Amniotic stem cell (primary cell): ENCODE data around the gene CENPT.

ENCODE experiments used
- DNase-seq: peaks from one replicate; lab custom pipeline; 2025; lab: John Stamatoyannopoulos, UW

Gene CENPT

DNA sequence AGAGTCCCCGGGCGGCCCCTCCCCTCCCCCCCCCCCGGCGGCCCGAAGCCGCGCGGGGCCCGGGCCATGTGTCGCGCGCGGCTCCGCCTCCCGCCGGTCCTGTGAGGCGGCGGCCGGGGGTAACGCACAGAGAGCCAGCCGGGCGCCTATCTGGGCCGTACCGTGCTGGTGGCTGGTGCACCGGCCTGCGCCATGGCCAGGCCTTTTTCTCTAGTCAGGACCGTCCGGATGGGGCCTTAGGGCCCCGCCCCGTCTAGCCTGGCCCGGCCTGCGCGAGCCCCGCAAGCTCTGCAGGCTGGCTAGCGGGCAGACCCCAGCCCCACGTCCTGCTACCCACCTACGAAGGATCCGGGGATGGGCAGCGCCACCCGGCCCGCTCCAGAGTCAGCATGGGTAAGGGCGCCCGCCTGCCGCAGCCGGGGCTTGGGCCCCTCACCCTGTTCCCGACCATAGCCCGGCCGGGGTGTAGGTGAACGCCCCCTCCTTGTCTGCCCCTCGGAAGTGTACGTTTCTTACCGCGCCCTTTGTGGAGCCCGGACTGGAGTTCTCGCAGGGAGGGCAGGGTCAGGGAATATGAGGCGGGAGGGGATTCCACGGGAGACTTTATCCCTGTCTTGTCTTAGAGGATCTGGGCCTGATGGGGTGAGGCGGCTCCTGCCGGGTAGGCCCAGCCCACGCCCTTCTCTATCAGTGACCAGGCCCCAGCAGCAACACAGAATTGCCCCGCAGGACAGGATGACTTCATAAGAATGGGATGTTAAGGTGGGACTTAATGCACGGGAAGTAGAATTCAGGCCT, at the start of gene CENPT:
CENPT (minus strand) TSS at position 630 of the 798 bp plus-strand sequence. CDS start 13,834 bp downstream, outside the sequence.
- peak; percentile 57 for DNase-seq

DNA sequence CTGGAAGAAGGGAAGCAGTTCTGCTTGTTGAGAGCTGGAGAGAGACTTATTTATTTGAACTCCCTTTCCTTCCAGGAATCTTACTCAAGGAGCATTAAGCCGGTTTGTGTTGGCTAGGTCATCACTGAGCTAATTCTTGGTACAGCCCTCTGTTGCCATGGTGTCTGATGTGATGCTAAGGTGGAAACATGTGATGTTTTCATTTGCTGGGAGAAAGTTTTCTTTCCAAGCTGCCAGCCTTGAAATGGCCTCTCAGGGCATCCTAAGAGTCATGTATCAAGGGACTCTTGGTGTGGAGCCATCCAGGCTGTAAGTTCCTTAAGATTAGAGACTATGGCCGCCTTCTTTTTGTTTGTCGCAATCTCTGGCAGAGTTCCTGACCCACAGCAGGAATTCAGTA, 49.7 kb upstream of the CENPT start:
- DNase-seq: no peak

DNA sequence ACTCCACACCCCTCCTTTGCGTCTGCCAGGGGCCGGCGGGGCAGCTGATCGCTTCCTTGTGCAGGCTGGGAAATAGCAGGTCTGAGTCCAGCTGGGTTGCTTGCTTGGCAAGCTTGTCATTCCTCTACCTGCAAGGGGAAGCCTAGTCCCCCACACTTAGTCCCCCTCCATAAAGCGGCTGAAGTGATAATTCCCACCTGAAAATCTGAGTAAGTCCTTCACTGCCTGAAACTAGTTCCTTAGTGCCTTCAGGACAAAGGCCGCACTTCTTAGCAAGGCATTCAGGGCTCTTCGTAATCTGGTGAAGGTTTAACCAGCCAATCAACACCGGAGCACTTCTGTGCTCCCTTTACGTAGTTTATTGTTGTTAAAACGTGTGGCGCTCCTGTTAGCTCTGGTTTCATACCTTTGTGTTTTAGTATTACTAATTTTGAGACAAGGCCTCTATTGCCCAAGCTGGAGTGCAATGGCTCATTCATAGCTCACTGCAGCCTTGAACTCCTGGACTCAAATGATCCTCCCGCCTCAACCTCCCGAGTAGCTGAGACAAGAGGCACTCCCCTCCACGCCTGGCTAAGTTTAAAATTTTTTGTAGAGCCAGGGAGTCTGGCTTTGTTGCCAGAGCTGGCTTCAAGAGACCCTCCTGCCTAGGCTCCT, 46.4 kb upstream of the CENPT start:
- DNase-seq: no peak

DNA sequence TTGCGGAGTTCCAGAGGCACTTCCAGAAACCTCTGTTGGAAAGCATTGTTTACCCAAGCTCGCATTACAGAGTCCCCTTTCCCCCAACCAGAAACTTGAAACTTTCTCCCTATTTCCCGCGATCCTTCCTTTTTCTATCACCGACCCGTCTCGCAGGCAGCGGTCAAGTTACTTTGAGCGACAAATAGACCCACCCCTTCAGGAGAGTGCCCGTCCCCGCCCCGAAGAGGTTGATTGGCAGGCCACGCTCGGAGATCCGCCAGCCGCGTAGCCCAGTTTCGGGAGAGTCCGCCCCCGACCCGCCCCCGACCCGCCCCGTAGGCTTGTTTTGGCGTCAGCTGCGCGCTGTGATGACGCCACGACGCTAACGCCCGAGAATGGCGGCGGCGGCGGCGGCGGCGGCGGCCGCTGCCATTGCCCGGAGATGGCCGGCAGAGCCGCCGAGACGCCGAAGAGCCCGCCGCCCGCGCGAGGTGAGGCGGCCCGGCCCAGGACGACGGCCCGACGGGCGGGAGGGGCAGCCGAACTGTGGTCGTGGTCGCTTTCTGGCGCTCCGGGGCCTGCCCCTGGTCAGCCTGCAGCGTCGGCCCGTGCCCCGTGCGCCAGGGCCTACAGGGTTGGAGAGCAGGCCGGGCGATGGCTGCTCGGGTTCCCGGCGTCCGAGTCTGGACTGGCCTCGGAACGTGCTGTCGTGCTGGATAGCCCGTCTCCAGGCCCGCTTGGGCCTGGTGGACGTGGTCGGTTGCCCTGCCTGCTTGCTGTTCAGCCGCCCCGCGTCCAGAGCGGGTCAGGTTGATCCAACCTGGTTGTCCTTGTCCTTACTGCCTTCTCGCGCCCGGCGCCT, 45.6 kb upstream of the CENPT start, which contains the start of gene PSKH1:
PSKH1 (plus strand) TSS at position 356 of the 844 bp plus-strand sequence. CDS start 15,496 bp downstream, outside the sequence.
- peak; percentile 93 for DNase-seq

DNA sequence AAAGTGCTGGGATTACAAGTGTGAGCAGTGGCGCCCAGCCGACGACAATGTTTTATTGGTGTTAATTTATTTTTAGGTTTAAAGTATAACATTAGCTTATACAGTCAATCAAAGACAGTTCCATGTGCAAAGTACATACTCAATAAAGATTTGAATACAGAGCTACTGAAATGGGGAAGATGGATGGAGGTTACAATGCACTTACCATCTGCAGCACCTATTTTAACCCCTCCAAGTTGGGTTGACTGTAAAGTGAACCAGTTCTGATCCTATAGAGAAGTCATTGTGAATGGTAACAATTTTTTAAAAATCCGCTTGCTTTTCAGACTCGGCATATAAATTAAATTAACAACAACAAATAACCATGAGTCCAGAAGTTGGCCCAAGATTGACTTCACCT, 44.9 kb upstream of the CENPT start:
- DNase-seq: no peak

DNA sequence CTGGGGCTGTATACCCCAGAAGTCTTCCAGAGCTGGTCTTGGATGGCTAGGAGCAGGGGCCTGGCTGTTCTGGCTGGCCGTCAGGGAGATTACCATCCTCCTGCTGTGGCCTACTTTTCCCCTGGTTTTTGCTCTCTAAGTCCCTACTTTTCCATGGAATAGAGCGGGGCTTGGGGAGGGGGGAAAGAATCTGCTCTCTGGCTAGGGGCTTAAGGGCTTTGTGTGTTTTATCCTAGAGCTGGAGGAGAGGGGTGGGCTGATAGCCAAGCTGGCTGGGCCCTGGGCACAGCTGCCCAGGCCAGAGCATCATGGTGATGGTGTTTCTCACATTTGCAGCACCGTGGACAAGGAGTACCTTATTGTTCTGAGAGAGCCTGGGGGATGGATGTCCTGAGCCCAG, 40.8 kb upstream of the CENPT start:
- DNase-seq: no peak

GRCh38 chr16:67886387-67886786, 38.9 kb upstream of the CENPT start:
- no peak for DNase-seq

DNA sequence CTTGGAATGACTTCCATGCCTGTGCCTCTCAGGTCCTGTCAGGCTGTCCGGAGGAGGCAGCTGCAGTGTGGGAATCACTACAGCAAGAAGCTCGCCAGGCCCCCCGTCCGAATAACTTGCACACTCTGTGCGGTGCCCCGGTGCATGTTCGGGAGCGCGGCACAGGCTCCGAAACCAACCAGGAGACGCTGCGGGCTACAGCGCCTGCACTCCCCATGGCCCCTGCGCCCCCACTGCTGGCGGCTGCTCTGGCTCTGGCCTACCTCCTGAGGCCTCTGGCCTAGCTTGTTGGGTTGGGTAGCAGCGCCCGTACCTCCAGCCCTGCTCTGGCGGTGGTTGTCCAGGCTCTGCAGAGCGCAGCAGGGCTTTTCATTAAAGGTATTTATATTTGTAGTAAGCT, 38.5 kb upstream of the CENPT start:
- no peak for DNase-seq

DNA sequence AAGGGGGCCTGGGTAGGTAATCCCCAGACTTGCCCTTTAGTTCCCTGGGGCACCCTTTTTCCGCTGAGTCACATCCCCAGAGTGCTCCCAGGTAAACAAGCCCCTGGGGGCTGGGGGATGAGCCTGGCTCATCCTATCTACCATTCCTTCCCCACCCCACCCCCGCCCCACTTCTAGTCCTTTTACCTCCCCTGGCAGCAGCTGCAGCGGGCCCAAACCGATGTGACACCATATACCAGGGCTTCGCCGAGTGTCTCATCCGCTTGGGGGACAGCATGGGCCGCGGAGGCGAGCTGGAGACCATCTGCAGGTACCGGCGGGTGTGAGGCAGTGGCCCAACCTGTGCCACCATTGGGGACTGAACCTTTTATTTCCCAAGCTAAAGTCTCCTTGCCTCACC, 38.1 kb upstream of the CENPT start:
- DNase-seq: no peak

- peak; percentile 49 for DNase-seq
Observed at GRCh38 chr16:67884684-67885083, 37.2 kb upstream of the CENPT start, which contains the start of gene NRN1L. Gene NRN1L (plus strand): TSS chr16:67884885. CDS start chr16:67884904, 19 bp downstream.

DNA sequence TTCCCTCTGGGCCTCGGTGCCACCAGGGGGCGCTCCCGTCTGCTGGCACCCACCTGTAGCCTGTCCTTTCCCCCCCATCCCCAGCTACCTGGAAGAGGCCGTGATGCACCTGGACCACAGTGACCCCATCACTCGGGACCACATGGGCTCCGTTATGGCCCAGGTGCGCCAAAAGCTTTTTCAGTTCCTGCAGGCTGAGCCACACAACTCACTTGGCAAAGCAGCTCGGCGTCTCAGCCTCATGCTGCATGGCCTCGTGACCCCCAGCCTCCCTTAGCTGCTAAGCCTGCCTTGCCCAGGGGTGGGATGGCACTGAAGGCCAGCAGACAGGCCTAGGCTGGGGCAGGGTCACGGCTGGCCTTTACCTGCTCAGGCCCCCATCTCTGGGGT, 36.4 kb upstream of the CENPT start:
- DNase-seq: no peak

DNA sequence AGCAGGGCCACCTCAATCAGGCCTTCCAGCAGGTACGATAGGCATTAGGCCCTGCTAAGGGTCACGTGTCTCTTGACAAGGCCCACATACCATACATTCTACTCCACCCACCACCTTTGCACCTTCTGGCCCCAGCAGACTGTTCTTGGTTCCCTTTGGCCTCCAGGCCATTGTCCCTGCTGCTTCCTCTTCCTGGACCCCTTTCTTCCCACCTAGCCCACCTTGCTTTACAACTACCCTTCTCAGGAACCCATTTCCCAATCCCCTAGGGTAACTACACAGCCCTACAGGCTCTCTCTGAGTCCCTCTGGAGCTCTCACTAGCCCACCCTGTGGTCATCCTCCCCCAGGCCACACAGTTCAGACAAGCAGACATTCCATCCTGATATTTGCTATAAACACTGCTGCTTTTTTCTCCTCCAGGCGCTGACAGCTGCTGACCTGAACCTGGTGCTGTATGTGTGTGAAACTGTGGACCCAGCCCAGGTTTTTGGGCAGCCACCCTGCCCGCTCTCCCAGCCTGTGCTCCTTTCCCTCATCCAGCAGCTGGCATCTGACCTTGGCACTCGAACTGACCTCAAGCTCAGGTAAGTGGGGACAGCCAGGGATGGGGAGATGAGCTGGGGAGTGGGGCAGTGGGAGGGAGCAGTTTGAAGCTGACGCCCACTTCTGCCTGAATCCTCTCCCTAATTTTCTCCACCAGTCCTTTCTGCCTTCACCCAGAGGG, 35.8 kb upstream of the CENPT start:
- DNase-seq: no peak

GRCh38 chr16:67882374-67883145, 35.1 kb upstream of the CENPT start:
- DNase-seq: no peak

GRCh38 chr16:67881621-67882161, 34.2 kb upstream of the CENPT start:
- DNase-seq: no peak

DNA sequence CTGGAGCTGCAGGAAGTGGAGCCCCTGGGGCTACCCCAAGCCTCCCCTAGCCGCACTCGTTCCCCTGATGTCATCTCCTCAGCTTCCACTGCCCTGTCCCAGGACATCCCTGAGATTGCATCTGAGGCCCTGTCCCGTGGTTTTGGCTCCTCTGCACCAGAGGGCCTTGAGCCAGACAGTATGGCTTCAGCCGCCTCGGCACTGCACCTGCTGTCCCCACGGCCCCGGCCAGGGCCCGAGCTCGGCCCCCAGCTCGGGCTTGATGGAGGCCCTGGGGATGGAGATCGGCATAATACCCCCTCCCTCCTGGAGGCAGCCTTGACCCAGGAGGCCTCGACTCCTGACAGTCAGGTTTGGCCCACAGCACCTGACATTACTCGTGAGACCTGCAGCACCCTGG, 33.1 kb upstream of the CENPT start:
- no peak for DNase-seq

DNA sequence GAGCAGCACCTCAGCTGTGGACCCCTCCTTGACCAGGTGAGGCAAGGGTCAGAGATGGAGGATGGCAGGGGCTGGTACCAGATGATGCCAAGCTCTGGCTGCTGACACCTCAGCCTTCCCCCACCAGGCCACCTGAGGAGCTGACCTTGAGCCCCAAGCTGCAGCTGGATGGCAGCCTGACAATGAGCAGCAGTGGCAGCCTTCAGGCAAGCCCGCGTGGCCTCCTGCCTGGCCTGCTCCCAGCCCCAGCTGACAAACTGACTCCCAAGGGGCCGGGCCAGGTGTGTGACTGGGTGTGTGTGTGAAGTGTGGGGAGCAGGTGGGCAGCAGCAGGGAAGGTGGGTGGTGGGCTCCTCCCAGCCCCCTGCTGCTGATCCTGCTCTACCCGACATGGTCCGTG, 32.4 kb upstream of the CENPT start:
- DNase-seq: no peak

GRCh38 chr16:67879462-67879861, 32.0 kb upstream of the CENPT start:
- DNase-seq: no peak

DNA sequence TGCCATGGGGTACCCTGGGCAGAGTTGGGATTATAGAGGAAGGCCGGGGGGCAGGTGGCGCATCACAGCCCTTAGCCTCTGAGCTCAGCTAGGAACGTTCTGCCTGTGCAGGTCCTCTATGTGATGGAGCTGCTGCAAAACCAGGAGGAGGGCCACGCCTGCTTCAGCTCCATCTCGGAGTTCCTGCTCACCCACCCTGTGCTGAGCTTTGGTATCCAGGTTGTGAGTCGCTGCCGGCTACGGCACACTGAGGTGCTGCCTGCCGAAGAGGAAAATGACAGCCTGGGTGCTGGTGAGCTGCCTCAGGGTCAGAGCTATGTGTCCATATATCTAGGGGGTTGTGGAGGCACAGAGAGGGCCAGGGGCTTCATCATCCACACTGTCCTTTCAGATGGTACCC, 31.4 kb upstream of the CENPT start:
- DNase-seq: no peak

- DNase-seq: no peak
Observed at GRCh38 chr16:67878232-67878631, 30.7 kb upstream of the CENPT start.

DNA sequence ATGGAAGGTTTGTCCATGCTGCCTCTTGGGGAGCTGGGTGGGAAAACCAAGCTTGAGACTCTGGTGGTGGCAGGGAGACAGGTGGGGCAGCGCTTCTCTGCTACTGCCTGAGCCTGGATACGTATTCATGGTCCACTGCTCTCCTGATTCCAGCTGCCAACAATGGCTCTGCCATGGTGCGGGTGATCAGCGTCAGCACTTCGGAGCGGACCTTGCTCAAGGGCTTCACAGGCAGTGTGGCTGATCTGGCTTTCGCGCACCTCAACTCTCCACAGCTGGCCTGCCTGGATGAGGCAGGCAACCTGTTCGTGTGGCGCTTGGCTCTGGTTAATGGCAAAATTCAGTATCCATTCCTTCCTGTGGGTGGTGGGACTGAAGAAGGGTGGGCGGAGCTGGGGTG, 29.6 kb upstream of the CENPT start:
- DNase-seq: no peak

GRCh38 chr16:67874372-67874771, 26.9 kb upstream of the CENPT start:
- DNase-seq: no peak
